H1 (cell line): ENCODE data around the gene RETREG1. TPM values are rescaled to one million over a fixed set of nuclear protein-coding genes. Genes with fewer than 3 reads are reported as not detected.

Experiments used
- CTCF ChIA-PET: fragments of 300-600 bp; sonication (Branson Sonifier 250); formaldehyde crosslinking; loops from one replicate; lab custom pipeline; 2021; ENCODE audit not compliant: partially characterized antibody; lab: Charles Lee
- POLR2A ChIA-PET: fragments of 300-600 bp; sonication (Branson Sonifier 250); formaldehyde crosslinking; loops from one replicate; lab custom pipeline; 2021; ENCODE audit warnings: inconsistent platforms; ENCODE audit not compliant: partially characterized antibody; lab: Charles Lee
- DNase-seq, 2 experiments: peaks; one replicate each; pipeline versions ENCODE4 v3.0.0 to v3.0.0-alpha.2; 2010 to 2022; ENCODE audit warnings: low spot score in 2 of 2, low read depth in 1 of 2, mixed read lengths in 1 of 2
- FAIRE-seq: peaks from 2 replicates; lab custom pipeline; 2011; peaks lifted over from hg19 to GRCh38; lab: Jason Lieb, UNC
- H2AFZ ChIP-seq: 2 replicates; pipeline ENCODE4 v1.8.1; 2012; ENCODE audit warnings: low read length, inconsistent platforms
- H2AK5ac ChIP-seq: 2 replicates; pipeline ENCODE4 v1.6.1; 2013; ENCODE audit warnings: low read depth, low read length
- H2BK120ac ChIP-seq: replicated peaks from 2 replicates; pipeline ENCODE3; 2013; ENCODE audit warnings: low read depth, low read length, inconsistent platforms
- H2BK12ac ChIP-seq: 2 replicates; pipeline ENCODE4 v1.6.1; 2013; ENCODE audit warnings: low read depth, low read length
- H2BK15ac ChIP-seq: 2 replicates; pipeline ENCODE4 v1.6.1; 2013; ENCODE audit warnings: low read length
- H2BK20ac ChIP-seq: 2 replicates; pipeline ENCODE4 v1.6.1; 2013; ENCODE audit warnings: low read length
- H2BK5ac ChIP-seq: 2 replicates; pipeline ENCODE4 v1.6.1; 2013; ENCODE audit warnings: low read depth, low read length
- H3K14ac ChIP-seq: 2 replicates; pipeline ENCODE4 v1.6.1; 2013; ENCODE audit warnings: inconsistent platforms; ENCODE audit not compliant: insufficient read length
- H3K18ac ChIP-seq: 2 replicates; pipeline ENCODE4 v1.6.1; 2013; ENCODE audit warnings: low read length; ENCODE audit errors: extremely low read depth
- H3K23ac ChIP-seq: 2 replicates; pipeline ENCODE4 v1.6.1; 2013; ENCODE audit warnings: inconsistent platforms; ENCODE audit not compliant: insufficient read length
- H3K23me2 ChIP-seq: 2 replicates; pipeline ENCODE4 v1.6.1; 2013; ENCODE audit warnings: low read depth, low read length
- H3K27ac ChIP-seq: 2 replicates; pipeline ENCODE4 v1.6.1; 2011; ENCODE audit warnings: low read depth, low read length, inconsistent platforms
- H3K27me3 ChIP-seq, 4 experiments: replicated peaks in 1 of 4; 1 replicate in 1 of 4; 2 replicates in 3 of 4; pipeline versions ENCODE4 v1.6.1 to v1.8.1; 2011 to 2013; ENCODE audit warnings: low read length in 3 of 4, mild to moderate bottlenecking in 3 of 4, inconsistent platforms in 2 of 4, mixed read lengths in 2 of 4, moderate library complexity in 1 of 4; ENCODE audit not compliant: control insufficient read depth in 3 of 4, insufficient read depth in 3 of 4; ENCODE audit errors: extremely low read depth in 1 of 4
- H3K36me3 ChIP-seq, 4 experiments: 2 replicates each; pipeline versions ENCODE4 v1.6.1 to v1.8.1; 2011 to 2013; ENCODE audit warnings: mild to moderate bottlenecking in 4 of 4, low read length in 3 of 4, moderate library complexity in 2 of 4, control low read depth in 1 of 4, inconsistent platforms in 1 of 4; ENCODE audit not compliant: insufficient read depth in 4 of 4, control insufficient read depth in 2 of 4
- H3K4ac ChIP-seq: replicated peaks from 2 replicates; pipeline ENCODE3; 2013; ENCODE audit warnings: low read length, low read depth, mixed read lengths, inconsistent platforms; ENCODE audit not compliant: insufficient read length
- H3K4me1 ChIP-seq, 4 experiments: replicated peaks in 1 of 4; 1 replicate in 1 of 4; 2 replicates in 3 of 4; pipeline versions ENCODE4 v1.6.1 to v1.8.1; 2011 to 2013; ENCODE audit warnings: low read length in 3 of 4, inconsistent platforms in 2 of 4, mixed read lengths in 1 of 4; ENCODE audit not compliant: insufficient read depth in 4 of 4, control insufficient read depth in 3 of 4
- H3K4me2 ChIP-seq, 2 experiments: 2 replicates each; pipeline versions ENCODE4 v1.6.1 to v1.8.1; 2011 to 2013; ENCODE audit warnings: low read depth in 2 of 2, low read length in 2 of 2, control low read depth in 1 of 2, inconsistent platforms in 1 of 2, mild to moderate bottlenecking in 1 of 2; ENCODE audit not compliant: insufficient read depth in 1 of 2
- H3K4me3 ChIP-seq, 4 experiments: fragments of 200-600, 300-600 bp in 1 of 4; sonication (generic), shearing (Covaris generic), sonication (Bioruptor Twin) in 1 of 4; 2 replicates each; pipeline versions ENCODE4 v1.5.1 to v1.8.1; 2011 to 2016; ENCODE audit warnings: low read length in 4 of 4, low read depth in 3 of 4, control low read depth in 2 of 4, inconsistent platforms in 2 of 4, mild to moderate bottlenecking in 2 of 4, mixed read lengths in 1 of 4, moderate library complexity in 1 of 4; ENCODE audit not compliant: insufficient read depth in 2 of 4; ENCODE audit errors: extremely low read depth in 1 of 4
- H3K56ac ChIP-seq: replicated peaks from 2 replicates; pipeline ENCODE3; 2013; ENCODE audit warnings: low read depth, mild to moderate bottlenecking, mixed read lengths, low read length, inconsistent platforms; ENCODE audit not compliant: insufficient read length
- H3K79me1 ChIP-seq: 2 replicates; pipeline ENCODE4 v1.6.1; 2013; ENCODE audit warnings: low read depth, low read length, control low read depth
- H3K79me2 ChIP-seq, 2 experiments: 2 replicates each; pipeline versions ENCODE4 v1.6.1 to v1.8.1; 2012 to 2013; ENCODE audit warnings: low read length in 2 of 2, mild to moderate bottlenecking in 2 of 2, inconsistent platforms in 1 of 2; ENCODE audit not compliant: insufficient read depth in 2 of 2, control insufficient read depth in 1 of 2
- H3K9ac ChIP-seq, 4 experiments: replicated peaks in 1 of 4; 1 replicate in 1 of 4; 2 replicates in 3 of 4; pipeline versions ENCODE4 v1.6.1 to v1.8.1; 2011 to 2013; ENCODE audit warnings: low read depth in 3 of 4, low read length in 3 of 4, control low read depth in 2 of 4, mild to moderate bottlenecking in 2 of 4, moderate library complexity in 2 of 4, inconsistent platforms in 1 of 4; ENCODE audit errors: extremely low read depth in 1 of 4
- H3K9me3 ChIP-seq, 2 experiments: 2 replicates each; pipeline versions ENCODE4 v1.6.1 to v1.8.1; 2012 to 2013; ENCODE audit warnings: mild to moderate bottlenecking in 2 of 2, moderate library complexity in 2 of 2, control low read depth in 1 of 2, inconsistent platforms in 1 of 2, low read depth in 1 of 2, low read length in 1 of 2, mixed read lengths in 1 of 2; ENCODE audit not compliant: insufficient read depth in 2 of 2
- H4K20me1 ChIP-seq, 2 experiments: replicated peaks in 1 of 2; 2 replicates each; pipeline versions ENCODE3 to v1.8.1; 2011 to 2013; ENCODE audit warnings: inconsistent platforms in 2 of 2, low read length in 2 of 2, mild to moderate bottlenecking in 1 of 2; ENCODE audit not compliant: insufficient read depth in 2 of 2, control insufficient read depth in 1 of 2
- H4K5ac ChIP-seq: 2 replicates; pipeline ENCODE4 v1.6.1; 2013; ENCODE audit warnings: low read length, low read depth, mixed read lengths, inconsistent platforms; ENCODE audit not compliant: insufficient read length
- H4K8ac ChIP-seq: 2 replicates; pipeline ENCODE4 v1.8.0; 2013; ENCODE audit warnings: mild to moderate bottlenecking, moderate library complexity, low read length, inconsistent platforms; ENCODE audit not compliant: insufficient read depth; ENCODE audit errors: extremely low read depth
- H4K91ac ChIP-seq: replicated peaks from 2 replicates; pipeline ENCODE3; 2013; ENCODE audit warnings: low read length, mixed read lengths, inconsistent platforms; ENCODE audit not compliant: insufficient read length
- GTF2F1 ChIP-seq: IDR thresholded peaks from 2 replicates; pipeline ENCODE4 v1.6.1; 2012; ENCODE audit warnings: low read depth, low read length, improper control_type of control experiment, borderline replicate concordance
- SIN3A ChIP-seq, 2 experiments: IDR thresholded peaks in 1 of 2; conservative IDR thresholded peaks in 1 of 2; 2 replicates each; pipeline ENCODE4 v1.6.1; 2011 to 2012; ENCODE audit warnings: low read length in 2 of 2, improper control_type of control experiment in 1 of 2, low read depth in 1 of 2, mild to moderate bottlenecking in 1 of 2
- SP1 ChIP-seq: IDR thresholded peaks from 2 replicates; pipeline ENCODE4 v1.6.1; 2011; ENCODE audit warnings: low read depth, low read length
- SUZ12 ChIP-seq: fragments of 200-600 bp; sonication (generic); IDR thresholded peaks from 2 replicates; pipeline ENCODE4 v1.6.1; 2012; ENCODE audit warnings: mild to moderate bottlenecking, inconsistent platforms, low read length, moderate library complexity, mixed read lengths
- WGBS, 2 experiments: shearing (Covaris generic) in 1 of 2; methylation state at CpG; one replicate each; pipeline versions ENCODE4 v1.1.6 to v1.1.7; 2013 to 2015; ENCODE audit warnings: low lambda C conversion rate in 2 of 2, mixed read lengths in 2 of 2, inconsistent platforms in 1 of 2, low coverage in 1 of 2, missing lambda C conversion rate in 1 of 2; ENCODE audit not compliant: insufficient replicate concordance in 2 of 2, insufficient coverage in 1 of 2, insufficient read length in 1 of 2; ENCODE audit errors: extremely low coverage in 1 of 2, missing lambda C conversion rate in 1 of 2; 5-methylcytosine and 5-hydroxymethylcytosine counted together
- polyA plus RNA-seq, 7 experiments: library from polyadenylated mRNA; depleted of rRNA in 3 of 7; stranded (reverse) in 5 of 7; unstranded in 2 of 7; fragments of >200 nt in 5 of 7; fragments of 200-250 nt in 2 of 7; gene quantifications; 1 replicate in 5 of 7; 2 replicates in 1 of 7; 4 replicates in 1 of 7; pipeline versions ENCODE4 v1.2.1 to v1.2.3, GENCODE V29; 2011 to 2013; ENCODE audit warnings: missing spikeins in 2 of 7, mixed read lengths in 2 of 7
- total RNA-seq: library from RNA; stranded (reverse); fragmentation: NEBNext Ultra II Directional; extraction: Animal tissue kit (Norgen Biotek cat#: 25700); gene quantifications from 2 replicates; pipeline ENCODE4 v1.2.1, GENCODE V29; 2021

Gene RETREG1
- total and polyA plus RNA-seq, 2 of the 8 experiments (the other 6 are each of a cell fraction or from before 2014, with no cell fraction given), result 0.62 to 1.9 TPM

GRCh38 chr5:16590685-16591084 is 26.1 kb downstream of the RETREG1 start:
- H3K9me3 ChIP-seq, result peaks cover 3% of the 10 kb centered on the region in 2 experiments; a peak in 1 of 4 replicates
- H2AFZ ChIP-seq, result no peak overlapping the region
- CTCF ChIA-PET, result no interaction called here
- H3K23ac ChIP-seq, result no peak overlapping the region
- no peaks in the 10 kb centered on the region; the same call in 1 of the 2 replicates for H3K23me2 ChIP-seq
- H3K9ac ChIP-seq, result no peak overlapping the region
- no peak overlapping the region; the same call in 1 of the 2 replicates for H2BK5ac ChIP-seq
- FAIRE-seq (no peak), DNase-seq (no peak)
- no peak overlapping the region for H2BK120ac ChIP-seq
- H3K27me3 ChIP-seq, result no peaks in the 10 kb centered on the region
- no peak overlapping the region for H3K4me2 ChIP-seq
- no peak overlapping the region for H3K14ac ChIP-seq
- H3K56ac ChIP-seq, result no peak overlapping the region
- peak overlapping the region; percentile 35; the same call in 1 of the 2 replicates for H2BK12ac ChIP-seq
- H2AK5ac ChIP-seq, result no peak overlapping the region
- peak overlapping the region; percentile 21; the same call in 1 of the 2 replicates for H2BK15ac ChIP-seq
- H2BK20ac ChIP-seq, result 0 out of 2 replicates have a peak overlapping the region, but pooled peaks have one; percentile 35
- no peak overlapping the region for H3K4me3 ChIP-seq
- no peaks in the 10 kb centered on the region for H3K79me2 ChIP-seq
- 86% methylated on average over 3 of the region's 3 CpGs; no CpG with 5 or more reads in 1 of the 2 experiments for WGBS, 2 experiments
- peaks cover 0 to 8% (median 0%) of the 10 kb centered on the region in 4 experiments; a peak in 2 of 7 replicates for H3K4me1 ChIP-seq
- no peak overlapping the region for H3K18ac ChIP-seq
- no peaks in the 10 kb centered on the region for H3K36me3 ChIP-seq
- H3K79me1 ChIP-seq, result no peaks in the 10 kb centered on the region
- no peak overlapping the region for H4K5ac ChIP-seq
- no peak overlapping the region for H4K8ac ChIP-seq
- no peak overlapping the region for H3K4ac ChIP-seq
- POLR2A ChIA-PET, result no interaction called here
- no peak overlapping the region for H4K91ac ChIP-seq
- no peak overlapping the region for H3K27ac ChIP-seq
- H4K20me1 ChIP-seq, result peaks cover 0 to 2% of the 10 kb centered on the region in 2 experiments
- TF ChIP-seq SIN3A (conservative IDR thresholded peaks at IDR 0.05 in 1 of 2, IDR thresholded peaks at IDR 0.05 in 1 of 2; ENCODE audit: low read depth in 1 of 2, low read length in 2 of 2) (no peak), GTF2F1 (no peak), SUZ12 (no peak), SP1 (no peak)
